Bone marrow (tissue), 2 donors: ENCODE results near the gene IGFN1.
A peak's percentile ranks its signal among the peaks of the same experiment; 100 is the strongest.
"Not testable (repeated sequence)": the region's sequence is repeated elsewhere in the genome, so short reads cannot be mapped to it uniquely, and the experiment has no call there.

Experiments used
- DNase-seq, 2 donors: peaks; one replicate each; lab custom pipeline; 2025; lab: John Stamatoyannopoulos, UW

Gene IGFN1

DNA sequence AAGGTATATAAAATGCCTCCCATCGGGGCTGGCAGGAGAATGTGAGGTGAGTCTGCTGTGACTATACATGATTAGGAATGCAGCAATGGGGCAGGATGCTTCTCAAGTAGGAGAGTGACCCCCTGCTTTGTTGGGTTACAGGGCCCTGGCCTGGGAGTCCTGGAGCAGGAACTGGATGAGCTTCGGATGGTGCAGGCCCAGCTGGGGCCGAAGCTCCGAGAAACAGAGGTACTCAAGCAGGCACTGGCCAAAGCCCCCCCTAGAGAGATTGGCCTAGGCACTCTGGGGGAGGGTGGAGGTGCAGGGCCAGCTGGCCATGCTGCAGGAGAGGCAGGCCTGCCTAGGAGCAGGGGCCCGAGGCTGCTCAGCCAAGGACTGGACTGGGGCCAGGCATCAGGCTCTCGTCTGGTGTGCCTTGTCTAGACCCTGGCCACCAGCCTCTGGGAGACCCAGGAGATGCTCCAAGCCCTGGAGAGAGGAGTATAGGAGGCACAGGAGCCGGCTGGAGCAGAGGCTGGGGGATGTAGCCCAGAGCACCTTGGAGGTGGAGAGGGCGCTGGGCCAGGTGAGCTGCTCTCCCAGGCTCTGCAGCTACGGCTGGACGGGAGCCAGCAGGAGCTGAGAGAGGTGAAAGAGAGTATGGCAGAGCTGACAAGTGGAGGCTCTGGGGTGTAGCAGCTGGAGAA is 59.8 kb downstream of the IGFN1 start:
- DNase-seq = no peak

DNA sequence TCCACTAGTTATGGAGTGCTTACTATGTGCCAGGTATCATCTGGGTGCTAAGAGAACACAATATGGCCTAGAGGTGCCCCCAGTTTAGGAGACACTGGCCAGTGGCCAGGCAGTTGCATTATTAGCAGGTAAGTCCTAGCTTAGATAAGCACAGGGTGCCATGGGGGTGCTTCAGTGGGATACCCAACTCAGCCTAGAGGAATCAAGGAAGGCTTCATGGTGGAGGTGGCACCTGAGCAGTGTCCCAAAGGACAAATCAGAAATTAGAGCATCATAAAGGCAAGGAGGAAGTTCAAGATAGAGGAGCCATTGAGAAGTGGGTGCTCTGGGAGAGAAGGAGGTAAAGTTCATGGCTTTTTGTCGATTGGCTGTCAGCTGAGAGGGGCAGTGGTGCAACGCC is 60.8 kb downstream of the IGFN1 start:
- no peak for DNase-seq

DNA sequence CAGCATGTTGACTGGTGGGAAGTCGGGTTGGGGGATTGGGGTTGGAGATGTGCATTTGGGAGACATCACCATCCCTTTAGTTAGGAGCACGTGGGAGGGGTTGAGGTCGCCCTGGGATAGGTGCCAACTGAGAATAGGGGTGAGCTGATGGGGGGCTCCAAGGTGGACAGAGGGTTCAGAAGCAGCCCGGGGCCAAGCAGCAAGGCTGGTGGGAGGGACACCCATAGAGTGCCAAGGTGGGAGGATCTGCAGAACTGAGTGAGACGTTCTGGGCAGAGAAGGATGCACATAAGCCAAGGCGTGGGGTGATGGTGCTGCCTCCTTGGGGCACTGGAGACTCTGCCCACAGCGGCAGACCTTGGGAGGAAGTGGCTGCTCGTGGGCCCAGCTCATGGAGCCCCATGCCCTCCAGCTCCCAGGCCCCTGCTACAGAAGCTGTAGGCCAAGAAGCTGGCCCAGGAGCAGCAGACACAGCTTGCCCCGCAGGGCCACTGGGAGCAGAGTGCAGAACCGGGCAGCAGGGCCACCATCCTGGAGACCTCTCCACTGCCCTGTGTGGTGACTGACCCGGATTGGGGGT is 61.3 kb downstream of the IGFN1 start:
- DNase-seq = no peak

DNA sequence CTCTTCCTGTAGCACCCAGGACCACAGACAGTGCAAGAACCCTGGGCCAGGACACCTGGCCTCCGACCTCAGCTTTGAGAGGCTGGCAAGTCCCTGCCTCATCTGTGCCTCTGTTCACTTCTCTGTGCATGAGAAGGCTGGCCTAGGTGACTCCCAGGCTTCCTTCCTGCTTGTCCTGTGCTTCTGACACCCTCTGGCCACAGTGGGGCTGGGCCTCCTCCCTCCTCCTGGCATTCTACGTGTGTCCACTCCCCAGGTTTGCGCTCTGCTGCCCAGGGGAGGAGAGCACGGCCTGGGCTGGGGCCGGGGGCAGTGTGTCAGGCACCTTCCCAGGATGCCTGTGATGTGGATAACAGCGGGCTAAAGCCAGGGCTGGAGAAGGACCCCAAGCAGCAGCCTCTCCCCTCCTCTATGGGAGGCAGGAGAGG is 62.3 kb downstream of the IGFN1 start:
- no peak for DNase-seq

DNA sequence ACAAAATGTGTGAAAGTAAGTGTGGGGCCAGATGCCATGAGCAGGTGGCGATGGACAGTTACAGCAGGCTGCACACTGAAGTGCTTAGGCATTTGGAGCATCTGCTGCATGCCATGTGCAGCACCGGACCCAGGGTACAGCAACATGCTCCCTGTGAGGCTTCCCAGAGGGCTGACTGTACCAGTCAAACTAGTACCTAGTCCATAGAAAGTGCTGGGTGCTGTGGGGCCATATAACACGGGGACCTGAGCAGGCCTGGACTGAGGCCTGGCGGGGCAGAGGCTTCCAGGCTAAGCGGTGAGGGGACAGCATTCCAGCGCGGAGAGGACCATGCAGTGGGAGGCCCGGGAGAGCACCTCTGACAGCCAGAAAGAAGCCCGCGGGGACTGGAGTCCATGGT is 62.8 kb downstream of the IGFN1 start:
- DNase-seq = no peak

DNA sequence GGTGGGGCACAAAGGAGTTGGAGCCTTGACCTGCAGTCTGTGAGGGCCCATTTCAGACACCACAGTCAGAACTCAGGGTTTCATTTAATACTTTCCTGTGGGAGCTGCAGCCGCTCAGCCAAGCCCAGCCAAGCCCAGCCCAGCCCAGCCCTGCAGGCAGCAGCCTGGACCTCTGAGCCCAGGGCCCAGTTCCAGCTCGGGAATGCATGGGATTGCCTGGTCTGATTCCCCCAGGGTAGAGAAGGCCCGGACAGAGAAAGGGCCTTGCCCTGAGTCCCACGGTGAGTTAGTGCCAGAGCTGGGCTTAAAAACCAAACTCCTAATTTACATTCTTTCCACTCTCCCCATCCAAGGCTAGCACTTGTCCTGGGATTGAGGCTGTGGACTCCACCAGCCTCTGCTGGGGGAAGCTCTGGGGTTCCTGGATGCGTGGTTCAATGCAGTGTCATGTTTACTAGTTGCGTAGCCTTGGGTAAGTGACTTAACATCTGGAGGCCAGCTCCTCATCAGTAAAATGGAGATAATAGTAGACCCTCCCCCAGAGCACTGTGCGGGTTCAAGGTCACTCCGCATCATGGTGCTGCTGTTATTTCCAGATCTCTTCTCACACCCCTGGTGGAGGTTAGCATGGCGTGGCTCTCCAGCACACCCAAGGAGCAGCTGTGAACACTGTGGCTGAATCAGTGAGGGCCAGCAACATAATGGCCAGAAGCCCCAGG is 63.4 kb downstream of the IGFN1 start:
- no peak for DNase-seq

DNA sequence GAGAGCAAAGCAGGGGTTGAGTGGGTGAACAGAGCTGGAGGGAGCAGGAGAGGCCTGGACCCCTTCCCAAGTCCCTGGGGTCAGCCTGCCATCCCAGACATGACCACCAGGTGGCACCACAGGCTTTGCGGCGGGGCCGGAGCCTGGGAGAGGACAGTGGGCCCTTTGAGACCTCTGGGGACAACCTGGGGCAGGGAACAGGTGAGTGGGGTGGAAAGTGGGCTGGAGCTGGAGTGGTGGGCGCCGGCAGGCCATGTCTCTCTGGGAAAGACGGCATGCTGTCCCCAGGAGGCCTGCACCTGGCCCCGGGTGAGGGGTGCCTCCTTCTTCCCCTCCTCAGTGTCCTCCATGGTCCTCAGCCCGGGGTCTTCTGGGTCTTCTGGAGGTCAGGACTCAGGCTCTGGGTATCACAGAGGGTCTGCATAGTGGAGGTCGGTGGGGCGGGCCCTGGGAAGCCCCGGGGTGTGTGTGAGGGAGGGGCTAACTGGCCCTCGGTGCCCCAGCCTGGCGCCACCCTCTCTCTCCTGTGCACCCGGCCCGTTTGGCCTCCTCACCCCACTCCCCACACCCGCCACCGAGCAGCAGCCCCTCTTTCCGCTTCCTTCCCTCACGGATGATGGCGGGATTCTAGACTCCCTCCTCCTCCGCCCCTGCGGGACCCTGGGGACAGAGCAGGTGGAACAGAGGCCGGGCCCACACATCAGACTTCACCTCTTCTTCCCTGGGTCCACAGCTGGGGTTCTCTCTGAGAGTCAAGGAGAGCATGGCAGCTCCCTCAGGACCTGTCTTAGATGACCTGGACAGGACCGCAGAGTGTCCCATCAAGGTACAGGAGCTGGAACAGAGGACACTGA is 64.2 kb downstream of the IGFN1 start:
- peak in 1 of 2 donors; percentile 20 for DNase-seq

DNA sequence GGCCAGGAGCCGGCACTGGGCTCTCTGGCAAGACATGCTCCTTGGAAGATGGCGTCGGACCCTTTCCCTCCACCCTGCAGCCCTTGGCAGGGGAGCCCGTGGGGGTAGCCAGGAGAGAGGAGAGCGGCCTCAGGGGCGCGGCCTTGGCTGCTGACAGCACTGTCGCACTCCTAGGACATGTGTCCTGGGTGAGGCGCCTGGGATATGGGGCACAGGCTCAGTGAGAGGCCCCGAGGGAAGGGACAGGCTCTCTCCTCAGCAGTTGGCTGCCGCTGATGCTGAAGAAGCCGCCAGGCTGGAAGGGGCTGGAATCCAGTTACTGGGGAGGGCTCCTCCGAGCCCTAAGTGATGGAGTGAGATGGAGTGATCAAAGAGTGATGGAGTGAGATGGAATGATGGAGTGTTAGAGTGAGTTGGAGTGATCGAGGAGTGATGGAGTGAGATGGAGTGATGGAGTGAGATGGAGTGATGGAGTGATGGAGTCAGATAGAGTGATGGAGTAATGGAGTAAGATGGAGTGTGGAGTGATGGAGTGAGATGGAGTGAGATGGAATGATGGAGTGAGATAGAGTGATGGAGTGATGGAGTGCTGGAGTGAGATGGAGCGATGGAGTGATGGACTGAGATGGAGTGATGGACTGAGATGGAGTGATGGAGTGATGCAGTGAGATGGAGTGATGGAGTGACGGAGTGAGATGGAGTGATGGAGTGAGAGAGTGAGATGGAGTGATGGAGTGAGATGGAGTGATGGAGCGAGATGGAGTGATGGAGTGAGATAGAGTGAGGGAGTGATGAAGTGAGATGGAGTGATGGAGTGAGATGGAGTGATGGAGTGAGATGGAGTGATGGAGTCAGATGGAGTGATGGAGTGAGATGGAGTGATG is 65.1 kb downstream of the IGFN1 start:
- no peak for DNase-seq

DNA sequence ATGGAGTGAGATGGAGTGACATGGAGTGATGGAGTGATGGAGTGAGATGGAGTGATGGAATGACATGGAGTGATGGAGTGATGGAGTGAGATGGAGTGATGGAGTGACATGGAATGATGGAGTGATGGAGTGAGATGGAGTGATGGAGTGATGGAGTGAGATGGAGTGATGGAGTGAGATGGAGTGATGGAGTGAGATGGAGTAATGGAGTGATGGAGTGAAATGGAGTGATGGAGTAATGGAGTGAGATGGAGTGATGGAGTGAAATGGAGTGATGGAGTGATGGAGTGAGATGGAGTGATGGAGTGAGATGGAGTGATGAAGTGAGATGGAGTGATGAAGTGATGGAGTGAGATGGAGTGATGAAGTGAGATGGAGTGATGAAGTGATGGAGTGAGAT is 67.5 kb downstream of the IGFN1 start:
- DNase-seq = not testable (repeated sequence)

DNA sequence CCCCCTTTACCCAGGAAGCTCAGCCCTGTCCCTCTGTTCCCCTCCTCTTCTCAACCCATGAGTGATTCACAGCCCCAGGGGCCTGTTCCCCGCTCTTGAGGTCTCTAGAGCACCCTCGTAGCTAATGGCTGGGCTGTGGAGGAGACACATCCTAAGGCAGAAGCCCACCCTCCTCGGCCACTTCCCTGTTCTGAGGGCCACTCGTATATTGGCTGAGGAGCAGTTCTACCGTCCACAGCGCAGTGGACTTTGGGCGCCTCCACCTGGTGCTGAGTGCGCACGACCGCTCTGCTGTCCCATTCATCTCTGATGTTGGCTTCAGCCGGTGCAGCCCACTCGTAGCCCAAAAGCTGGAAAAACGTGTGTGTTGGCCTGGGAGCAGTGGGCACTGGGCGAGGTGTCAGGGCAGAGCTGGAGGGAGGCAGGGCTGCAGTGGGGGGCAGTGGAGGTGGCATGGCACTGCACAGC is 68.2 kb downstream of the IGFN1 start:
- no peak for DNase-seq

DNA sequence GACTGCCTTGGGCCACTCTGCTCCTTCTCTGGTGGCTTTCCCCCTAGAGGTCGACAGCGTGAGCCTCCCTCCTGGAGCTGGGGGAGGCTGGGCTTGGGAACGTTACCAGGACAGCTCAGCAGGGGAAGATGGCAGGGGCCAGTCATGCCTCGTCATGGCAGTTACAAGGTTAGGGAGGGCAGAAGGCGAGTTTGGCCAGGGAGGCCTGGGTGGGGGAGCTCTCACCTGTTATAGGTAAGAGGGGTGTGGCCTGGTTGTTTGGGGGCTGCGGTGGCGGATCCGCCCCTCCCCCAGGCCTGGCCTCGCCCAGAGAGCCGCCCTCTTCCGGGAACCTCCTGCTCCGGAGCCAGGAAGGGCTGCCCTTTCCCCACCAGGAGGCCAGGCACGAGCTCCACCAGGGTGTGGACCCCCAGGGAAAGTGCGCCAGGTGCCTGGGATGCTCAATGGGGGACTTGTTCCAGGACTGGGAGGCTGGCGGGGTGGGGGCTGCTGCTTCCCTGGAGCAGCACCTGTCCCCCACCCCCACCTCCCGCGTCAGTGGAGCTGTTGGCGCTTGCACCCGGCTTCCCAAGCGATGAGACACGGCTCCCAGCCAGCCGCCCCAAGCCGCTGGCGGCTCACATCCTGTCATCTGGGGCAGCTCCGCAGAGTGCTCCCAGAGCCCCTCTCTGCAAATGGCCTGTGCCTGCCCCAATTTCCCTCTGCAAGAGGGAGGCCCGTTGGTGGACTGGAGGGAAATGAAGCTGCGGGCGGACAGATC is 69.0 kb downstream of the IGFN1 start:
- DNase-seq = no peak

DNA sequence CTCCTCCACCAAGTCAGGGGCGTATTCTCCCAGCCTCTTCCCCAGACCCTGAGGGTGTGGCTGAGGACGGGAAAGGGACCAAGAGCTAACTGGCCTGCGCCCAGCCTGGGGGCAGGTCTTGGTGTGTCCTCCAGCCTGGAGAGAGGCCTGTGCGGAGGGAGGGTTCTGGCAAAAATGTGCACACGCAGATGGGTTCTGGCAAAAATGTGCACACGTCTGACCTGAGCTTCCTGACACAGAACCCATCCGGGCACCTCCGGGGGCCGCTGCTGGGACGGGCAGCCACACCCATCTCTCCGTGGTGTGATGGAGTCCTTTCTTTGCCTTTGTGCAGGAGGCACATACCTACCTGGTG is 69.6 kb downstream of the IGFN1 start:
- DNase-seq = no peak

DNA sequence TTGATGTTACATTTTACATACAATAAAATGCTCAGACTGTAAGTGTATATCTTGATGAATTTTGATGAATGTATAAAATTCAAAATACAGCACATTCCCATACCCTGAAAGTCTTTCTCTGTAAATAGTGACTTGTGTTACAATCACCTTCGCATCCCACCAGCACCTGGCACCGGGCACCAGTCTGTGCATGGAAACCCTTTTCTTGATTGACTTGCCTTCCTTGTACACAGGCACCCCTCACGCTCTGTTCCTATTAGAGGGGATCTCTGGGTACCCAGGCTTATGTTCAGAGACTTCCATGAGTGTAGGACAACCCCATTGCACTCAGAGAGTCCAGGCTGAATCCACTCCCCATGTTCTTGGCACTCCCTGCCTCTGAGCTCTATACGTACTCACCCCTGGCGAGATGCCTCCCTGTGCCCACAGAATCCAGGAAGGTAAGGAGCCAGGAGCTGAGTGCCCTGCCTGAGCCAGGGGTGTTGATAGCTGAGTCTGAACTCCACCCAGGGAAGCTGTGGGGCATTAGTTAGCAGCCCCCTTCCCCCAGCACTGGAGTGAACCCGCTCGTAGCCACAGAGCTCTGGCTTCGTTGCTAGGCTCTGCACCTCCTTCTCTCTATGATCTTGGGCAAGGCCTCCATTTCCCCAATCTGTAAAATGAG is 70.2 kb downstream of the IGFN1 start:
- DNase-seq = no peak

DNA sequence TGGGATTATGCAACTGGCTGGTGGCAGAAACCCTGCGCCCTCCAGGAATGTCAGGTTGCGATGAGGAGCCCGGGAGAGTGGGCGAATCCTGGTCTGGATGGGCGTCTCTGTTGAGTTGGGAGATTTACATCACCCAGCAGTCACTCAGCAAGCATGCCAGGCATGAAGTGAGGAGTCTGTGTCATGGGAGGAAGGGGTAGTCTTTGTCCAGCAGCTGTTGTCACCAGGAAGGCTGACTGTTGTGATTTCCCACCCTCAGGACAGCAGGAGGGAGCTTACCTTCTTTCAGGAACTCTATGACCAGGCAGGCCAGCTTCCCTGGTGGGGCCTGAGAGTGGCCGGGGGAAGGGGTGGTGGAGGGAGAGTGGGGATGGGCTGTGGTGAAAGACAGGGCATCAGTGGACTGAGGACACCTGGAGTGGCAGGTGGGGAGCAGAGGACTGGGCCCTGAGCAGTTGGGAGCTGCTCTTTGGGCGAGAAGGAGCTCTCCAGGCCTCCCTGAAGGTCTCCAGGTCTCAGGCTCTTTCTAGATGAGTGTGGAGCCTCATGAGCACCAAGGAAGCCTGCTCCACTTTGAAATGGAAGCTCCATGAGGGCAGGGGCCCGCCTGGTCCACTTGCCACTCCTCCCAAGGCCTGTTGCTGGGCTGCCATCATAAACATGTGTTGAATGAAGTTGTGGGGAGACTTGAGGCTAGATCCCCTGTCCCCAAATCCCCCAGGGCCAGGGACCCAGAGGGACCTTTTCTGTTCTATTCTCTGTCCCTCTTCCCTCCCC is 71.3 kb downstream of the IGFN1 start:
- no peak for DNase-seq

DNA sequence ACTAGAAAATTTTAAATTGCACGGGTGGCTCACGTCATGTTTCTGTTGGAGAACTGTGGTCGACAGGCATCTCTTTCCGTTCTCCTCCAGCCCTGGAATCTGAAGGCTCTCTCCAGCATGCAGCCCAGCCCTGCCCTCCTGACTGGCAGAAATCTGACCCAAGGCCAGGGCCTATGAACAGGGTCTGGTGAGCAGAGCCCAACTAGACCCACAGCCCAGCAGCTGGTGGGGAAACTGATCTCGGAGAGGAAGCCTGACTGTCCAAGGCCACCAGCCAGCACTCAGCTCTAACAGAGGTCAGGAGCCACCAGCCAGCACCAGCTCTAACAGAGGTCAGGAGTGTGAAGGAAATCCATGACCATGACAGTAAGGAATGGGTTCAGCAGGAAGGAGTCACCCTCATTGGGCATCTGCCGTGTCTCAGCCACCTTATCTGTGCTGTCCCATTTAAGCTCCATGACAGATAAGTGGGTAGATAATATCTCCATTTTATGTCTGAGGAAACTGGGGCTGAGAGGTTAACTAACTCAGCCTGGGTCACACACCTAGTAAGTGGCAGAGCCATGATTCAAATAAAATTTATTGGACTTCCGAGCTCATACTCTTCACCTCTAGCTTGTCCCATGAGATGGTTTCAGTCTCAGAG is 72.5 kb downstream of the IGFN1 start:
- DNase-seq = no peak

DNA sequence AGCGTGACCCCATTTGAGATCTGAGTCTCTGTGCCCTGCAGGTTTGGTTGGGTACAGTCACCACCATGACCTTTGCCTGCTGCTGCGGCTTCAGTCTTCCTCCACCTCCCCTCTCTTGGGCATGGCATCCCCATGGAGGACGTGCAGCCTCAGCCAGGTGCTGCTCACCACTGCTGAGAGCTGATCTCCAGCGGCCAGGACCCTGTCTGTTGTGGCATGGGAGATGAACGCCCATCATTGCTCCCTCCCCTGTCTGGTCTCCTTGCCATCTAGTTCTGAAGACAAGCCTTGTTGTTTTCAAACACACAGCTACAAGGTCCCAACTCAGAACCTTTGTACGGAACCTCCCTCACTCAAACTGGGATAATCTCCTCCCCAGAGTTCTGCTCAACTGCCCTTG is 73.4 kb downstream of the IGFN1 start:
- no peak for DNase-seq

DNA sequence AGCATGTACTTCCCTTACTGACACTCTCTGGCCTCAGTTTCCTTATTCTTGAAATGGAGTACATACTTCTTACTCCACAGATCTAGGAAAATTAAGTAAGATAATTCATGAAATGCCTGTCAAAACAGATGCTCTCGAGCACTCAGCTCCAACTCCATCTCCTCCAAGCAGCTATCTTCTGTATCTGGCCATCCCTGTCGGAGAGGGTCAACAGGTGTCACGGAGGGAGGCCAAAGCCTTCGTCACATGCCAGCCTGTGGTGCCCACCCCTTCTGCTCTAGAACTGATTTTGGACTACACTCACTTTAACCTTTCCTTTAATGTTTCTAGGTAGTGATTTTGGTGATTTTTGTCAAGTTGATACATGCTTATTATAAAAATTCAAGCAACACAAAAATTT is 73.9 kb downstream of the IGFN1 start:
- no peak for DNase-seq

DNA sequence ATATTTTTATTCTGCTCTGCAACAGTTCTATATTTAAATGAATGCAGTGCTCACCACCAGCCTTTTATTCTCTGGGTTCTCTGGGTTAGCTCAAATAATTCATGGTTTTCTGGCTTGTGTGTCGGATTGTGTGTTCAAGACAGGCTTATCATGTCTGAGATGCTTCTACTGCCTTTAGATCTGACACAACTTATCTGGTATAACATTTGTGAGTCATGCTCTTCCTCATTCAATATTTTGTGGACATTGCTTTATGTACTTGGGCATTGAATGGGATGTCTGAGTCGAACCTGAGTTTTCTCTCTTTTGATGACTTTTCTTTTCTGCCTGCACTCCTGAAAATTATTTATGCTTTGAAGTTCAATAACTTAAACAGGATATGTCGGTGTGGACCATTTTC is 75.1 kb downstream of the IGFN1 start:
- no peak for DNase-seq

DNA sequence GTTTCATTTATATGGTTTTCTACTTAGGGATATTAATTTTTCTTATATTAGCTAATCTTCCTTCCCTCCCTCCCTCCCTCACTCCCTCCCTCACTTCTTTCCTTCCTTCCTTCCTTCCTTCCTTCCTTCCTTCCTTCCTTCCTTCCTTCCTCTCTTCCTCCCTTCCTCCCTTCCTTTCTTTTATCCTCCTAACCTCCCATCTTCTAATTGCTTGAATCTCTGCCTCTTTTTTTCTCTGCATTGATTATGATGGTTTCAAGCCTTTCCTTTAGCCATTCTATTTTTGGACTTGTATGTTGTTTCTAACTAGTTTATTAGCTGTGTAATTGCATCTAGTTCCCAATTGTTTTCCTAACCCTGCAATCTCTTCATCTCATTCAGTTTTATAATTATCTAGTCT is 75.7 kb downstream of the IGFN1 start:
- no peak for DNase-seq
